Measurements from ENCODE around the gene LPCAT3.

The LPCAT3 gene

GRCh38 chr12:7006639-7007038, 11.6 kb downstream of the LPCAT3 start:
- peaks cover 7% of the 10 kb centered on the region for H3K4me1 ChIP-seq (ENCODE audit: control insufficient read depth, low read length)
- no peak overlapping the region for H3K27ac ChIP-seq (ENCODE audit: low read depth, low read length)
- H4K20me1 ChIP-seq (ENCODE audit: control insufficient read depth, insufficient read depth, low read depth, low read length): no peaks in the 10 kb centered on the region
- no peaks in the 10 kb centered on the region; the same call in none of the 2 replicates for H3K79me2 ChIP-seq (ENCODE audit: control insufficient read depth, low read length)
- H3F3A ChIP-seq (ENCODE audit: control insufficient read depth, insufficient read depth): 0 out of 2 replicates have a peak, but pooled peaks cover 3% of the 10 kb centered on the region
- no peaks in the 10 kb centered on the region for H3K9me2 ChIP-seq (replicated peaks; ENCODE audit: control insufficient read depth, low read length)
- peaks cover 24% of the 10 kb centered on the region for H3K36me3 ChIP-seq (ENCODE audit: control insufficient read depth, low read length)
- no peak overlapping the region for H3K4me3 ChIP-seq (ENCODE audit: low read length)
- TF ChIP-seq EZH2phosphoT487 (IDR thresholded peaks at IDR 0.05; ENCODE audit: borderline replicate concordance, low read length) (no peak), CTCF (IDR thresholded peaks at IDR 0.05; ENCODE audit: low read depth, low read length, poor library complexity, severe bottlenecking) (no peak)
- no peaks in the 10 kb centered on the region for H3K9me3 ChIP-seq (ENCODE audit: control insufficient read depth, insufficient read depth, low read length)
- no peak overlapping the region for H3K4me2 ChIP-seq (ENCODE audit: low read length)
- H3K27me3 ChIP-seq (ENCODE audit: control insufficient read depth, low read length): no peaks in the 10 kb centered on the region

GRCh38 chr12:7005311-7005710, 13.0 kb downstream of the LPCAT3 start:
- Histone ChIP-seq H3K27me3 (ENCODE audit: control insufficient read depth, low read length) (no peaks in the 10 kb centered on the region), H3K4me2 (ENCODE audit: low read length) (no peak overlapping the region), H3F3A (ENCODE audit: control insufficient read depth, insufficient read depth) (0 out of 2 replicates have a peak, but pooled peaks cover 3% of the 10 kb centered on the region), H3K4me1 (ENCODE audit: control insufficient read depth, low read length) (peaks cover 7% of the 10 kb centered on the region), H3K27ac (ENCODE audit: low read depth, low read length) (no peak overlapping the region), H3K9me2 (replicated peaks; ENCODE audit: control insufficient read depth, low read length) (no peaks in the 10 kb centered on the region), H4K20me1 (ENCODE audit: control insufficient read depth, insufficient read depth, low read depth, low read length) (no peaks in the 10 kb centered on the region), H3K36me3 (ENCODE audit: control insufficient read depth, low read length) (peaks cover 24% of the 10 kb centered on the region), H3K79me2 (ENCODE audit: control insufficient read depth, low read length) (no peaks in the 10 kb centered on the region; the same call in none of the 2 replicates), H3K9me3 (ENCODE audit: control insufficient read depth, insufficient read depth, low read length) (no peaks in the 10 kb centered on the region), H3K4me3 (ENCODE audit: low read length) (no peak overlapping the region)
- TF ChIP-seq CTCF (IDR thresholded peaks at IDR 0.05; ENCODE audit: low read depth, low read length, poor library complexity, severe bottlenecking): no peak
- TF ChIP-seq EZH2phosphoT487 (IDR thresholded peaks at IDR 0.05; ENCODE audit: borderline replicate concordance, low read length): no peak

GRCh38 chr12:7004840-7005239, 13.4 kb downstream of the LPCAT3 start:
- no peak for TF ChIP-seq EZH2phosphoT487 (IDR thresholded peaks at IDR 0.05; ENCODE audit: borderline replicate concordance, low read length)
- no peak for TF ChIP-seq CTCF (IDR thresholded peaks at IDR 0.05; ENCODE audit: low read depth, low read length, poor library complexity, severe bottlenecking)
- no peaks in the 10 kb centered on the region for H3K9me3 ChIP-seq (ENCODE audit: control insufficient read depth, insufficient read depth, low read length)
- no peaks in the 10 kb centered on the region; the same call in none of the 2 replicates for H3K79me2 ChIP-seq (ENCODE audit: control insufficient read depth, low read length)
- peaks cover 24% of the 10 kb centered on the region for H3K36me3 ChIP-seq (ENCODE audit: control insufficient read depth, low read length)
- no peaks in the 10 kb centered on the region for H3K9me2 ChIP-seq (replicated peaks; ENCODE audit: control insufficient read depth, low read length)
- no peaks in the 10 kb centered on the region for H3F3A ChIP-seq (ENCODE audit: control insufficient read depth, insufficient read depth)
- H3K4me3 ChIP-seq (ENCODE audit: low read length): no peak overlapping the region
- no peaks in the 10 kb centered on the region for H3K27me3 ChIP-seq (ENCODE audit: control insufficient read depth, low read length)
- H3K4me1 ChIP-seq (ENCODE audit: control insufficient read depth, low read length): peaks cover 7% of the 10 kb centered on the region
- no peak overlapping the region for H3K27ac ChIP-seq (ENCODE audit: low read depth, low read length)
- H4K20me1 ChIP-seq (ENCODE audit: control insufficient read depth, insufficient read depth, low read depth, low read length): no peaks in the 10 kb centered on the region
- H3K4me2 ChIP-seq (ENCODE audit: low read length): no peak overlapping the region

All from DOHH2 (cell line).